Measurements from ENCODE around the gene GSG1L. TPM values are rescaled to one million over a fixed set of nuclear protein-coding genes. Genes with fewer than 3 reads are reported as not detected.

Gene GSG1L
- total and polyA plus RNA-seq, 9 of the 15 experiments (the other 6 are each of a cell fraction or from before 2014, with no cell fraction given), result not detected

DNA sequence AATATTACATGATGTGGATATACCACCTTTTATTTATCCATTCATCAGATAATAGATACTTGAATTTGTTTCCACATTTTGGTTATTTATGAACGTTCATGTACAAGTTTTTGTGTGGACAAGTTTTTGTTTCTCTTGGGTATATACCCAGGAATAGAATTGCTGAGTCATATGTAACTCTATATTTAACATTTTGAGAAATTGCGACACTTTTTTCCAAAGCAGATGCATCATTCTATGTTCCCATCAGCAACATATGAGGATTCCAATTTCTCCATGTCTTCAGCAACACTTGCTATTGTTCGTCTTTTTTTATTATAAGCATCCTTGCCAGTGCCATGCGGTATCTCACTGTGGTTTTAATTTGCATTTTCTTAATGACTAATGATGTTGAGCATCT lies 93.9 kb downstream of the GSG1L start:
- Histone ChIP-seq H4K20me1 (replicated peaks; ENCODE audit: control insufficient read depth, insufficient read depth, low read length) (no peaks in the 10 kb centered on the region), H3K4me1 (replicated peaks in 1 of 2; ENCODE audit: control insufficient read depth in 2 of 2, insufficient read depth in 2 of 2, low read length in 2 of 2) (no peaks in the 10 kb centered on the region; a peak in 2 of 5 replicates), H3K4me3 (no peak overlapping the region), H3K27ac (ENCODE audit: extremely low read depth, low read depth, low read length) (no peak overlapping the region), H2AFZ (ENCODE audit: low read depth, low read length) (no peak overlapping the region), H3K4me2 (ENCODE audit: insufficient read depth, low read length) (no peak overlapping the region), H3K9me3 (replicated peaks; ENCODE audit: control insufficient read depth, insufficient read depth, low read depth, low read length) (no peaks in the 10 kb centered on the region), H3K9ac (ENCODE audit: insufficient read depth in 1 of 2, low read depth in 2 of 2, low read length in 2 of 2) (no peak overlapping the region), H3K9me1 (ENCODE audit: control insufficient read depth, insufficient read depth, low read length) (no peaks in the 10 kb centered on the region), H3K27me3 (ENCODE audit: control insufficient read depth in 2 of 2, insufficient read depth in 2 of 2, low read length in 2 of 2) (peaks cover 0 to 6% of the 10 kb centered on the region in 2 experiments; a peak in 3 of 5 replicates), H3K36me3 (ENCODE audit: control insufficient read depth, insufficient read depth, low read length) (no peaks in the 10 kb centered on the region), H3K79me2 (ENCODE audit: control insufficient read depth, insufficient read depth, low read length) (no peaks in the 10 kb centered on the region)
- 11% methylated on average over 4 of the region's 4 CpGs for WGBS (ENCODE audit: insufficient coverage, low coverage, missing lambda C conversion rate)
- in situ Hi-C loops (cut with MboI) (loop anchor here (5.0 kb wide), 1 partner anchor 98 kb away; no protein-coding TSS in a partner anchor), intact Hi-C loops (cut with micrococcal nuclease) (no loop called here)
- ChIA-PET POLR2A (interaction anchor here (0.6 kb wide), 1 partner anchor 45 kb away, joined by 3 read pairs; no protein-coding TSS in a partner anchor), CTCF (ENCODE audit: low intra/inter-chr PET ratio) (no interaction called here)
- DNase-seq (ENCODE audit: extremely low read depth in 1 of 4, low spot score in 3 of 4) (no peak), ATAC-seq (no peak), FAIRE-seq (no peak)
- BruUV-seq (replicated peaks), result no TSS peak
- TF ChIP-seq ZC3H8 (IDR thresholded peaks at IDR 0.05) (no peak), ZNF316 (IDR thresholded peaks at IDR 0.05) (peak; percentile 93), ZNF280A (IDR thresholded peaks at IDR 0.05; ENCODE audit: low read depth, partially characterized antibody) (no peak), CEBPG (CRISPR knock-in tag; IDR thresholded peaks at IDR 0.05) (no peak), CEBPG (tag; conservative IDR thresholded peaks at IDR 0.05 in 1 of 2, IDR thresholded peaks at IDR 0.05 in 1 of 2) (peak; percentile 60 to 71; a peak in 3 of 4 replicates), ZKSCAN3 (CRISPR knock-in tag; IDR thresholded peaks at IDR 0.05) (no peak), PPARD (CRISPR knock-in tag; IDR thresholded peaks at IDR 0.05) (no peak), YY1 (IDR thresholded peaks at IDR 0.05; ENCODE audit: borderline replicate concordance in 1 of 3, control insufficient read depth in 1 of 3, extremely low read depth in 1 of 3, insufficient read depth in 3 of 3, insufficient read length in 1 of 3, insufficient replicate concordance in 2 of 3, low read depth in 1 of 3, low read length in 2 of 3) (no peak), TRIM28 (IDR thresholded peaks at IDR 0.05) (no peak), ARHGAP35 (IDR thresholded peaks at IDR 0.05; ENCODE audit: partially characterized antibody) (no peak), MAFK (IDR thresholded peaks at IDR 0.05; ENCODE audit: low read length) (peak; percentile 75; the same call in 1 of the 2 replicates), FOXP1 (CRISPR knock-in tag; IDR thresholded peaks at IDR 0.05) (no peak), ILK (tag; IDR thresholded peaks at IDR 0.05; ENCODE audit: borderline replicate concordance, low read depth) (no peak), MEF2D (tag; conservative IDR thresholded peaks at IDR 0.05; ENCODE audit: low read depth) (0 out of 2 replicates have a peak, but pooled peaks have one; percentile 39)
- TF ChIP-seq, protein P1, sequence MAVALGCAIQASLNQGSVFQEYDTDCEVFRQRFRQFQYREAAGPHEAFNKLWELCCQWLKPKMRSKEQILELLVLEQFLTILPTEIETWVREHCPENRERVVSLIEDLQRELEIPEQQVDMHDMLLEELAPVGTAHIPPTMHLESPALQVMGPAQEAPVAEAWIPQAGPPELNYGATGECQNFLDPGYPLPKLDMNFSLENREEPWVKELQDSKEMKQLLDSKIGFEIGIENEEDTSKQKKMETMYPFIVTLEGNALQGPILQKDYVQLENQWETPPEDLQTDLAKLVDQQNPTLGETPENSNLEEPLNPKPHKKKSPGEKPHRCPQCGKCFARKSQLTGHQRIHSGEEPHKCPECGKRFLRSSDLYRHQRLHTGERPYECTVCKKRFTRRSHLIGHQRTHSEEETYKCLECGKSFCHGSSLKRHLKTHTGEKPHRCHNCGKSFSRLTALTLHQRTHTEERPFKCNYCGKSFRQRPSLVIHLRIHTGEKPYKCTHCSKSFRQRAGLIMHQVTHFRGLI (CRISPR knock-in tag; IDR thresholded peaks at IDR 0.05), result no peak
- TF ChIP-seq, protein P2, sequence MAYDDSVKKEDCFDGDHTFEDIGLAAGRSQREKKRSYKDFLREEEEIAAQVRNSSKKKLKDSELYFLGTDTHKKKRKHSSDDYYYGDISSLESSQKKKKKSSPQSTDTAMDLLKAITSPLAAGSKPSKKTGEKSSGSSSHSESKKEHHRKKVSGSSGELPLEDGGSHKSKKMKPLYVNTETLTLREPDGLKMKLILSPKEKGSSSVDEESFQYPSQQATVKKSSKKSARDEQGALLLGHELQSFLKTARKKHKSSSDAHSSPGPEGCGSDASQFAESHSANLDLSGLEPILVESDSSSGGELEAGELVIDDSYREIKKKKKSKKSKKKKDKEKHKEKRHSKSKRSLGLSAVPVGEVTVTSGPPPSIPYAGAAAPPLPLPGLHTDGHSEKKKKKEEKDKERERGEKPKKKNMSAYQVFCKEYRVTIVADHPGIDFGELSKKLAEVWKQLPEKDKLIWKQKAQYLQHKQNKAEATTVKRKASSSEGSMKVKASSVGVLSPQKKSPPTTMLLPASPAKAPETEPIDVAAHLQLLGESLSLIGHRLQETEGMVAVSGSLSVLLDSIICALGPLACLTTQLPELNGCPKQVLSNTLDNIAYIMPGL (CRISPR knock-in tag; IDR thresholded peaks at IDR 0.05), result no peak
- TF ChIP-seq, protein P3, sequence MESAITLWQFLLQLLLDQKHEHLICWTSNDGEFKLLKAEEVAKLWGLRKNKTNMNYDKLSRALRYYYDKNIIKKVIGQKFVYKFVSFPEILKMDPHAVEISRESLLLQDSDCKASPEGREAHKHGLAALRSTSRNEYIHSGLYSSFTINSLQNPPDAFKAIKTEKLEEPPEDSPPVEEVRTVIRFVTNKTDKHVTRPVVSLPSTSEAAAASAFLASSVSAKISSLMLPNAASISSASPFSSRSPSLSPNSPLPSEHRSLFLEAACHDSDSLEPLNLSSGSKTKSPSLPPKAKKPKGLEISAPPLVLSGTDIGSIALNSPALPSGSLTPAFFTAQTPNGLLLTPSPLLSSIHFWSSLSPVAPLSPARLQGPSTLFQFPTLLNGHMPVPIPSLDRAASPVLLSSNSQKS (CRISPR knock-in tag; IDR thresholded peaks at IDR 0.05), result no peak
- TF ChIP-seq, protein P4, sequence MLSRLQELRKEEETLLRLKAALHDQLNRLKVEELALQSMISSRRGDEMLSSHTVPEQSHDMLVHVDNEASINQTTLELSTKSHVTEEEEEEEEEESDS (CRISPR knock-in tag; IDR thresholded peaks at IDR 0.05), result no peak

Measured in K562 (cell line).